HG03469 (cell line): Measurements from ENCODE around the gene ACVRL1.

Experiments
- ATAC-seq: cut with Tn5 transposase; IDR thresholded peaks from one replicate; pipeline ENCODE4 v1.9.1; 2021; ENCODE audit warnings: mild to moderate bottlenecking, moderate library complexity, moderate number of reproducible peaks; ENCODE audit not compliant: unreplicated experiment

ACVRL1 gene

GRCh38 chr12:51914034-51914923 lies 7.0 kb downstream of the ACVRL1 start:
- ATAC-seq: no peak

- no peak for ATAC-seq
Observed at GRCh38 chr12:51915003-51915625, 7.8 kb downstream of the ACVRL1 start.

GRCh38 chr12:51915951-51916350 lies 8.6 kb downstream of the ACVRL1 start:
- no peak for ATAC-seq

DNA sequence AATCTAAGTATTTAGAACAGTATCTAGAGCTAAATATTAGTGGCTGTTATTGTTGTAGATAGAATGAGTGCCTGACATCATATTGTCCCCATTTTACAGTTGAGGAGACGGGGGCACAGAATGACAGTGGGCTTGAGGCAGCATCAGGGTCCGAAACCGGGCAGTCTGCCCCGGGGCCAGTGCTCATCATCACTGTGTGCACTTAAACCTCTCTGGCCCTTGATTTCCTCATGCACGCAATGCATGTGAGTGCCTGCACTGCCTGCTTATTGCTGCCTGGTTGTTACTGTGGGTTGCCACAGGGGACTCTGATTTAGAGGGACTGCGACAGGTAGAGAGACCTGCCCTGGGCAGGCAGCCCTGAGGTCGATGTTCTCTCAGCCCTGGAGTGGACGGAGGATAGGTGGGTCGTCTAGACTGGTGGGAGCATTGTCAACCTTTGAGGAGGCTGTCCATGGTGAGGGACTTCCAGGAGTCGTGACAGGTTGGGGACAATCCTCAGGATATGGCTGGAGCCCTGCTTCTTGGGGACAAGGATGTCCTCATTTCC lies 9.8 kb downstream of the ACVRL1 start:
- no peak for ATAC-seq

- no peak for ATAC-seq
Observed at GRCh38 chr12:51917746-51918453, 10.6 kb downstream of the ACVRL1 start.

DNA sequence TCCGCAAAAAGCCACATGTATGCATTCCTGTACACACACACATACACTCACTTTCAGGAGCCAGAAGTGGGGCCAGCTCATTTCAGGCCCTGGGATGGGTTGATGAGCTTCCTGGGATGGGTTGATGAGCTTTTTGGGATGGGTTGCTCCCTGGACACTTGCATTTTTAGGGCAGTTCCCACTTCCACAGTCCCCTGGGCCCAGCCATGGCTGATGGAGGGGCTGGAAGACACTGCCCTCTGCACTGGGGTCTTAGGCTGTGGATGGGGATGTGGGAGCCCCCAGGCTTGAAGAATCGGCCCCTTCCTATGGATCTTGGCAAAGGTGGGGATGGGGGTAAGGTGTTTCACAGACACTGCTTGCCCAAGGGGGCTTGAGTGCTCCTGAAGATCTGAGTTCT lies 12.7 kb downstream of the ACVRL1 start:
- no peak for ATAC-seq

GRCh38 chr12:51921017-51921725 lies 13.9 kb downstream of the ACVRL1 start:
- no peak for ATAC-seq

DNA sequence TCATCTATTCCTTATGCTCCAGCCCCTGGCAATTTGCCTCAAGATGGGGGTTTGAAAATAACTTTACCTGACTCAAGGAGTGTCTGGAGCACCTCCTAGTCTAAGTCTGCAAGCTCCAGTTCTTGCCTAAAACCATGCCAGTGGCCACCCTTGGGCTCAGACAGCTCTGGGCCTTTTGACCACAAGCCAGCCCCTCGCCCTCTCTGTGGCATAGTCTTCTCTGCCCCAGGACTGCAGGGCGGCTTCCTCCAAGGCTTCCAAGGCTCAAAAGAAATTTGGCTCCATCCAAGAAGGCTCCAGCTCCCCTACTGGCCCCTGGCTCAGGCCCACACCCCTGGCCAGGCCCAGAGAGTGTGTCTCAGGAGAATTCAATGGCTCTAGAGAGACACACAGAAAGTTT lies 14.8 kb downstream of the ACVRL1 start:
- ATAC-seq: no peak

DNA sequence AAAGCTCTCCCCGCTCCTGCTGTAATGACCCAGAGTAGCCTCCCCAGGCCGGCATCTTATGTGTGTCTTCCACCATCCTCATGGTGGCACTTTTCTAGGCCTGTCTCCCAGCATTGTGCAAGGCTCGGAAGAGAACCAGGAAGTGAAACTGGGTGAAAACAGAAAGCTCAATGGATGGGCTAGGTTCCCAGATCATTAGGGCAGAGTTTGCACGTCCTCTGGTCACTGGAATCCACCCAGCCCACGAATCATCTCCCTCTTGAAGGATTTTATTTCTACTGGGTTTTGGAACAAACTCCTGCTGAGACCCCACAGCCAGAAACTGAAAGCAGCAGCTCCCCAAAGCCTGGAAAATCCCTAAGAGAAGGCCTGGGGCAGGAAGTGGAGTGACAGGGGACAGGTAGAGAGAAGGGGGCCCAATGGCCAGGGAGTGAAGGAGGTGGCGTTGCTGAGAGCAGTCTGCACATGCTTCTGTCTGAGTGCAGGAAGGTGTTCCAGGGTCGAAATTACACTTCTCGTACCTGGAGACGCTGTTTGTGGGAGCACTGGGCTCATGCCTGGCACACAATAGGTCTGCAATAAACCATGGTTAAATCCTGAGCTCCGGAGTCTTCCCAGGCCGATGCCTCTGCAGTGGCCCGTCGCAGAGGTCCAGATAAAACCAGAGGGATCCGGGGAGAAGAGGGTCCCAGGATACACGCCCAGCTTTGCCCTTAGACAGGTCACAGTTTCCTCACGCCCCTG lies 15.6 kb downstream of the ACVRL1 start:
- ATAC-seq: no peak

DNA sequence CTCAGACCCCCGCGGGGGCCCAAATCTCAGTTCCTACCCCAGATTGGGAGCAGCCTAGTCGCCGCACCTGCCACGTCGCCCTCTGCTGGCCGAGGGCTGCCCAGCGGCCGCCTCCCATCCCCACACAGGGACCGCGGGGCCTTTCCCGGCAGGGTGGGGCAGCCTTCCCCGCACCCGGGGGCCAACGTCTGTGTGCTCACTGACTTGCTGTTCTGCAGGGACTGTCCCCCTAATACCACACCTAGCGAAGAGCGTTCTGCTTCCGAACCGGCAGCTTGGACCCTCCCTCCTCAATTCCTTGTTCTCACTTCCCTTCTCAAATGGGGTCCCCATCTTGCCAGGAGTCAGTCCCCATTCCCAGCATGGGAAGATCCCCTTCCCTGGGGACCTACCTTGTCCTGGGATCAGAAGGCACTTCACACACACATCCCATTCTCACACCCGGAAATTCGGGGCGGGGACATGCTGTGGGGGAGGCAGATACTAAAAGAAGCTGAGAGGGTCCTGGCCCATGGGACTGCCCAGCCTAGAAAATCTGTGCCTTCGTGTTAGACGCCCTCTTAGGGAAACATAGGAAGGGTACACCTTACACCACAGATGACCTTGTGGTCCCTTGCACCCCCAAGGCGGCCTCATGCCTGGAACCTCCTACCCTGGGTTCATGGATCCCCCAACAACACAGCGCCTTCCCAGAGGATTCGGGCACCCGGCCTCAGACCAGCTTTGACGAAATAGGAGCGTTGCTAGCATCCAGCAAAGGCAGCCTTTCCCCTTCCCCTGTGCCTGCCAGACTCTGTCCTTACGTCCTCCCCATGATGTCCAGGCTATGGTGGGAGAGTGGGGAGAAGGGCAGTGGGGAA lies 16.4 kb downstream of the ACVRL1 start:
- no peak for ATAC-seq

DNA sequence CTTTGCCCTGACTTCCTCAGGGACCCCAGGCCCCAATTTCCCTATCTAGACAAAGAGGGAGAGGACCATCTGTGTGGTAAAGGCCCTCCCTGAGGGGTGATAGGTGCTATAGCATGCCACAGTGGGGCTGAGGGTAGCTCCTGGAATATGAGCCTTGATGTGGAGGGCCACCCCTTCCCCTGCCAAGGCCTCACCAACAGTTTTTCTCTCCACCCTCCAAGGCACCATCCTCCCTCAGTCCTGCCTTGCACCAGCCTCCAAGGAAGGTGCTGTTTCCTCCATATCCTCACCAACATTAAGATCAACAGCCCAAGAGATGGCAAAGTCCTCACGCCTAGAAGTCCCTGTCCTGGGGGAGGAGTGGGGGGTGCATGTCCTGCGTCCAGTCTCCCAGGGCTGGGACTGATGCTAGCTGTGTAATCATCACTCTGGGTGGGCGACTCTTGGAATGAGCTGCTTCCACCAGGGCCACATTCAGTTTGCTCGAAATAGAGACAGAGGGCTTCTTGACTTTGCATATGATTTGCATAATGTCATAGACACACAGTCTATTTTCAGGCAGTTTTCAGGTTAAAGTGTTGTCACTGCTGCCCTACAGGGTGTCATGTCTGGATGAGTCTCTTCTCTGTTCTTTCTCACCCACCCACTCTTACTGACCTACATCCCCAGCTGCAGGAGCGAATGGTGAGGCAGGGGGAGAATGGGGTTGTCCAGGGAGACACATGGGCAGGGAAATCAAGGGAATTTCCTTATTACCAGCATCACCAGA lies 17.4 kb downstream of the ACVRL1 start:
- ATAC-seq: peak; percentile 61

GRCh38 chr12:51925346-51926063 lies 18.2 kb downstream of the ACVRL1 start:
- ATAC-seq: no peak

DNA sequence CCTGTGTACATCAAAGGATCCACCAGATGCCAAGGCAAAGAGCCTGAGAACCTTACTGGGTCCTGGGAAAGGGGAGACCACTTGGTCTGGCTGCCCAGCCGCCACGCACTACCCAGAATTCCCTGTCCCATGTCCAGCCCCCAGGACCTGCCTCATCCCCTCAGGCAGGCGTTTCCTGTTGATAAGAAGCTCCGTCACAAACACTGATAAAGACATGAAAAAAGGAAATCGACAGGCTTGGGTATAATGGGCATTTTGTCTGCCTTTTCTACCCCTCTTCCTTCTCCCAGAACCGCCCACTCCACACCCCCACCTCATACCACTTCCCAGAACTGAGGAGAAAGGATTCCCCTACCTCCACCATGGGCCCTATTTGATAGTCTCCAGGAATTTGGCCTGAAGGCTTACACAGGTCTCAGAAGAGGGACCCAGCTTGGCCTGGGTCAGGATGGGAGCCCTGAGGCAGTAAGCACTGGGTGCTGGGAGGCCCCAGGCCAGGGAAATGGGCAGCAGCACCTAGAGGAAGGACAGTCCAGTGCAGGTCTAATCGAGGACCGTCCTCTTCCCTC lies 18.8 kb downstream of the ACVRL1 start:
- ATAC-seq: no peak

DNA sequence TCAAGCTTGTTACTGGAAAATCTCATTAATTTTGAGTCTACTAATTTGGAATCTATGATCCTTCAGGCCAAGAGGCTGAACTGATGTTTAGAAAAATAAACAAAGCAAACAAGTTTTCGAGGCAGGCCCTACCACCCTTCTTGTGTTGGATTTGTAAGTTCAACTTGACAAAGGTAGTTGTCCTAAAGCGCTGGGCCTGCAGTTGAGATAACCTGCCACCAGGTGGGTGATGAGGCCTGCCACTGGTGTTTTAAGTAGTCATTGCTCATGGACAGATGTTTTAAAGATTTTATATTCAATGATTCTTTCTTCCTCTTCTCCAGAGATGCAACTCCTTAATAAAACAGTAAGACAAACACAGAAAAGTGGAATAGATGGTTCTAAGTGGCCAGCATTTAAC lies 19.4 kb downstream of the ACVRL1 start:
- ATAC-seq: no peak

DNA sequence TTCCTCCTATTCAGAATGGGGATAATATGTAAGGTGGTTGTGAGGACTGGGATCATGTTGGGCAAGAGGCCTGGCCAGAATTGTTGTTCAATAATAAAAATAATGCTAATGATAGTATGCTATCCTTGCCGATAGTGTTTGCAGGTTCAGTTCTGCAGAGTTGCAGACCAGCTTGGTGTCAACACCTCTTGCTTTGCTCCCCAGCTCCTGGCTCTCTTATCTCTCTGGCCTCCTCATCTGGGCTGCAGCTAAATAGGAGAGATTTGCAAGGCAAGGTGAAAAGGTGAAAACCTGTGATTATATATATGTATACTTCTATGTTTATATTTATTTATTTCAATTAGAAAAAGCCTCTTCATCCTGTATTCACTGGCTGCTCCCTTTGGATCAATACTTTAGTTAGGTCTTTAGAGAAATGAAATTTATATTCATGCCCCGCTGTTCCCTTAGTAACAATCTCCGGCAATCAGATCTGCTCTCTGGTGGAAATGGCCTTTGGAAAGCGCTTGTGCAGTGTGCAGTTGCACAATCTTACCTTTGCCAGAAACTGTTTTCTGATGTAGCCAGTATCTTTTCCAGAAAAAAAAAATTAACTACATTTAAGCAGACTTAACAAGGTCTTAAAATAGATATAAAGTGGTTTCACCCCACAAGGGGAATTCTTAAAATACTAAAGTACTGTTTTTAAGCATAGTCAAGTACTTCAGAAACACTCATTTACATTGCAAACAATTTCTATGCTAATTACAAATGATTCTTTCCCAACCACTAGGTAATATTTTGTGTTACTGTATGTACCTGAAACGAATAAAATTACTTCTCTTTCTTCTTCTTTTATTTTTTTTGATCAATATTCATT lies 25.1 kb downstream of the ACVRL1 start:
- no peak for ATAC-seq

GRCh38 chr12:51934080-51934479 lies 26.8 kb downstream of the ACVRL1 start:
- no peak for ATAC-seq

DNA sequence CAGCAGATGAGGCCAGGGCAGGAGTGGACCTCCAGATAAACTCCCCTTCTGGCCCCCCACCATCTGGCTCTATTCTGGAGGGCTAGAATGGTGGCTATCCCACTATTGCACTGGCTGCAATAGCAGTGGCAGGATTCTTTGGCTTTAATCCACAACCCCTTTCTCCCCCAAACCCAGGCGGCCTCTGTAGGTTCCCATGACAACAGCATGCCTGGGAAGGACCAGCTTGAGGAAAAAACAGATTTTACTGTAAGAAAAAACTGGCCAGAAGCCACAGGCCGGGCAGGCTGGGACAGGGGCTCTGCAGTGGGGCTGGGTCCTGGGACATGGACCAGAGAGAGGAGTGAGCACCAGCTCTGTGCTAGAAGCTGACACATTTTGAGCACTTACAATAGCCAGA lies 30.6 kb downstream of the ACVRL1 start:
- no peak for ATAC-seq
